ENCODE data around the gene KRT80. TPM values are rescaled to one million over a fixed set of nuclear protein-coding genes. Genes with fewer than 3 reads are reported as not detected.
A peak's percentile ranks its signal among the peaks of the same experiment; 100 is the strongest.

KRT80 gene
- total and polyA plus RNA-seq, 10 donors = 0.03 to 0.37 (median 0.17) TPM; not detected in 7

- Histone ChIP-seq H3K4me1 (peaks cover 0 to 68% (median 14%) of the 10 kb centered on the region in 6 donors), H3K27ac (peak overlapping the region in 1 of 8 donors; percentile 38), H3K4me3 (no peak overlapping the region), H3K9me3 (no peaks in the 10 kb centered on the region), H3K36me3 (no peaks in the 10 kb centered on the region), H3K27me3 (replicated peaks in 1 of 7) (no peaks in the 10 kb centered on the region)
- no peak for DNase-seq
- intact Hi-C loops (cut with DNase I; ENCODE audit: low total_unique reads) = no loop called here
- 85 to 95% (median 91%) methylated on average over 12 to 16 of the region's 16 CpGs for WGBS, 5 donors
- TF ChIP-seq, protein P1, sequence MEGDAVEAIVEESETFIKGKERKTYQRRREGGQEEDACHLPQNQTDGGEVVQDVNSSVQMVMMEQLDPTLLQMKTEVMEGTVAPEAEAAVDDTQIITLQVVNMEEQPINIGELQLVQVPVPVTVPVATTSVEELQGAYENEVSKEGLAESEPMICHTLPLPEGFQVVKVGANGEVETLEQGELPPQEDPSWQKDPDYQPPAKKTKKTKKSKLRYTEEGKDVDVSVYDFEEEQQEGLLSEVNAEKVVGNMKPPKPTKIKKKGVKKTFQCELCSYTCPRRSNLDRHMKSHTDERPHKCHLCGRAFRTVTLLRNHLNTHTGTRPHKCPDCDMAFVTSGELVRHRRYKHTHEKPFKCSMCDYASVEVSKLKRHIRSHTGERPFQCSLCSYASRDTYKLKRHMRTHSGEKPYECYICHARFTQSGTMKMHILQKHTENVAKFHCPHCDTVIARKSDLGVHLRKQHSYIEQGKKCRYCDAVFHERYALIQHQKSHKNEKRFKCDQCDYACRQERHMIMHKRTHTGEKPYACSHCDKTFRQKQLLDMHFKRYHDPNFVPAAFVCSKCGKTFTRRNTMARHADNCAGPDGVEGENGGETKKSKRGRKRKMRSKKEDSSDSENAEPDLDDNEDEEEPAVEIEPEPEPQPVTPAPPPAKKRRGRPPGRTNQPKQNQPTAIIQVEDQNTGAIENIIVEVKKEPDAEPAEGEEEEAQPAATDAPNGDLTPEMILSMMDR (IDR thresholded peaks at IDR 0.05 in 8 of 11, conservative IDR thresholded peaks at IDR 0.05 in 3 of 11) = no peak
Observed at GRCh38 chr12:52185400-52185967, 6.3 kb downstream of the KRT80 start.

GRCh38 chr12:52184813-52185212 is 7.0 kb downstream of the KRT80 start:
- TF ChIP-seq POLR2AphosphoS5 (IDR thresholded peaks at IDR 0.05) = no peak
- TF ChIP-seq, protein P1 (IDR thresholded peaks at IDR 0.05 in 8 of 11, conservative IDR thresholded peaks at IDR 0.05 in 3 of 11) = no peak
- TF ChIP-seq POLR2A (IDR thresholded peaks at IDR 0.05) = no peak
- no peak for DNase-seq
- intact Hi-C loops (cut with DNase I; ENCODE audit: low total_unique reads) = no loop called here
- WGBS, 5 donors = 57 to 69% (median 64%) methylated on average over 6 of the region's 6 CpGs
- Histone ChIP-seq H3K27ac (no peak overlapping the region), H3K9me3 (no peaks in the 10 kb centered on the region), H3K27me3 (replicated peaks in 1 of 7) (no peaks in the 10 kb centered on the region), H3K36me3 (no peaks in the 10 kb centered on the region), H3K4me3 (no peak overlapping the region), H3K4me1 (peaks cover 2 to 72% (median 13%) of the 10 kb centered on the region in 6 donors)

DNA sequence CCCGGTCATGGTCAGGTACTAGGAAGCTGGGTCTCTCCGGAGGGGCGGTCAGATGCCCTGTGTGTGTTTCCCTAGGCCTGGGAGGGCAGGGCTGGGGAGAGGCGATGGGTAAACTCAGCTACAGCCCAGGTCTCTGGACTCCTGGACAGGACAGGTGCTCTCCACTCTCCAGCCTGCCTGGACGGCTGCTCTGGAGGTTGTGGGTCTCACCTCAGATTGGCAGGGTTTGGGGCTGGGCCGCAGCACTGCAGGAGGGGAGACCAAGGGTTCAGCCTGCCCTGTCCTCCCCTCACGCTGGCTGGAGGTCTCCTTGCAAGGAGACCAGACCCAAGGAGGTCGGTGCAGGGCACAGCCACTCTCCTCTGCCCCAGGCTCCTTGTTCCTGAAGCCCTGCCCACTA is 7.8 kb downstream of the KRT80 start:
- peaks cover 0 to 72% (median 12%) of the 10 kb centered on the region in 6 donors for H3K4me1 ChIP-seq
- H3K36me3 ChIP-seq = no peaks in the 10 kb centered on the region
- H3K27ac ChIP-seq = no peak overlapping the region
- H3K27me3 ChIP-seq (replicated peaks in 1 of 7) = no peaks in the 10 kb centered on the region
- WGBS, 5 donors = 75 to 84% (median 80%) methylated on average over 2 to 8 of the region's 8 CpGs
- intact Hi-C loops (cut with DNase I; ENCODE audit: low total_unique reads) = no loop called here
- no peak overlapping the region for H3K4me3 ChIP-seq
- no peak for TF ChIP-seq POLR2A (IDR thresholded peaks at IDR 0.05)
- TF ChIP-seq, protein P1 (IDR thresholded peaks at IDR 0.05 in 8 of 11, conservative IDR thresholded peaks at IDR 0.05 in 3 of 11) = no peak
- no peak for TF ChIP-seq POLR2AphosphoS5 (IDR thresholded peaks at IDR 0.05)
- no peaks in the 10 kb centered on the region for H3K9me3 ChIP-seq
- no peak for DNase-seq

GRCh38 chr12:52183544-52183910 is 8.3 kb downstream of the KRT80 start:
- Histone ChIP-seq H3K4me3 (no peak overlapping the region), H3K36me3 (no peaks in the 10 kb centered on the region), H3K9me3 (no peaks in the 10 kb centered on the region), H3K27ac (no peak overlapping the region), H3K4me1 (peaks cover 0 to 72% (median 14%) of the 10 kb centered on the region in 6 donors), H3K27me3 (replicated peaks in 1 of 7) (no peaks in the 10 kb centered on the region)
- TF ChIP-seq, protein P1 (IDR thresholded peaks at IDR 0.05 in 8 of 11, conservative IDR thresholded peaks at IDR 0.05 in 3 of 11) = no peak
- intact Hi-C loops (cut with DNase I; ENCODE audit: low total_unique reads) = no loop called here
- 69 to 89% (median 81%) methylated on average over 6 of the region's 6 CpGs for WGBS, 5 donors
- no peak for DNase-seq

Data from spleen (tissue), 11 donors.